HG03469 (cell line): Measurements from ENCODE around the gene PDE1C.
A peak's percentile ranks its signal among the peaks of the same experiment; 100 is the strongest.

Source experiments
- ATAC-seq: cut with Tn5 transposase; IDR thresholded peaks from one replicate; pipeline ENCODE4 v1.9.1; 2021; ENCODE audit warnings: mild to moderate bottlenecking, moderate library complexity, moderate number of reproducible peaks; ENCODE audit not compliant: unreplicated experiment

PDE1C gene

DNA sequence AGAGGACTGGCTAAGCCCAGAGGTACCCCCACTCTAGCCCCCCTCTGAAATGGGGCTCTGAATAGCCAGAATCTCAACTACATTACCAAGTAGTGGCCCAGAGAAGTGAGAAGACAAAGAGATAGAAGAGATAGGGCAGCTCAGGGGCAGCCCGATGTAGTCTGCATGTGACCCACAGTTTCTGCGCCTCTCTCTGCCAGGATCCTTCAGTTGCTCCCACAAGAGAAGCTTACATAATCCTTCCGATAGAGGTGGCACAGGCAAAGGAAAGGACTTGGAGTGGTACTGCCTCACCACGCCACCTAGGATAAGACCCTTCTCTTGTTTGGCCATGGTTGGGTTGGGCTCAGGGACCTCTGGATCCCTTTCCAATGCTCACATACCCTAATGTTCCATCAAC, 5.4 kb upstream of the PDE1C start:
- no peak for ATAC-seq

DNA sequence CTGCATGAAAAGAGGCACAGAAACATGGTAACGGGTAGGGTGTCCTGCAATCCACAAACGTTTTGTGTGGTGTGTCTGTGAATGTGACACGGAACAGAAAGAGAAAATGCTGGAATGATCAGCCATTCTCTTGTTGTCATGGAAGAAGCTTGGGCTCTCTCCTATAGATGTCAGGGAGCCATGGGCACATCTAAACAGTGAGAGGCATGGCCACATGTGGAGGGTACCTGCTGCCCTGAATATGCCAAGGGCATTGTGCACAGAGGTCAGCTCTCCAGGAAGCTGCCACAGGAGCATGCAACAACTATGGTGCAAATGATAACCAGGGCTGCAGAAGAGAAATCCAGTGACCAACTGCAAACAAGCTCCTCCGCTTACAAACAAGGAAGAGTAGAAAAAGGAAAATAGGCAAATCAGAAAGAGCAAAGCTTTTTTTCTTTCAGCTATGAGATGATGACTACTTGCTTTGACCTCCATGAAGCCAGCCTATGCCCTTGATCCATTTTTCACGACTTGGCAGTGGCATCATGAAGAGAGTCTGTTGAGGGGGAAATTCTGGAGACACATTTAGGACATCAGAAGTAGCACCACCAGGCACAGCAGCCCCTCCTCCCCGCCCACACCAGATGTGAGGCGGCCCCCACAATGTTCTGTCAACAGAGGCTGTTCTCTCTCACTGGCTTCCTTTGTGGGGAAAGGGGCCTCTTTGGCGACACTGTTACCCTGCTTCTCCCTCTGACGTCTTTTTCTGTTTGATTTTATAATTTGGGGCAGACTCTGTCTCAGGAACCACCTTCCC, 4.8 kb upstream of the PDE1C start:
- no peak for ATAC-seq

DNA sequence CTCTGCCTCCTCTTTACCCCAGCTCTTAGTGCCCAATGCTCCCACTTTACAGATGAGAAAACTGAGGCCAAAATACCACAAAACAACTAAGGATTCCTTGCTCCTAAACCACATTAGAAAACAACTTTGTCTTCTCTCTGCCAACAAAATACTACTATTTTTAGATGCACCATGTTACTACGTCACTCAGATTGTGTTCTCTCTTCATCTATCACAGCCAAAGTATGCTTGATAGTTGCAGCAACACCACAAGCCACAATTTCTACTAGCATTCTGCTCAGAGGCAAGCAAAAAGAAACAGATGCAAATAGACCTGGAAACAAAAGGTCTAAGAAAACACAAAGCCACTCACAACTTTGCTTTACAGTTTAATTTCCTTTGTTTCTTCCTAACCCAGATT, 3.3 kb upstream of the PDE1C start:
- ATAC-seq, result no peak

DNA sequence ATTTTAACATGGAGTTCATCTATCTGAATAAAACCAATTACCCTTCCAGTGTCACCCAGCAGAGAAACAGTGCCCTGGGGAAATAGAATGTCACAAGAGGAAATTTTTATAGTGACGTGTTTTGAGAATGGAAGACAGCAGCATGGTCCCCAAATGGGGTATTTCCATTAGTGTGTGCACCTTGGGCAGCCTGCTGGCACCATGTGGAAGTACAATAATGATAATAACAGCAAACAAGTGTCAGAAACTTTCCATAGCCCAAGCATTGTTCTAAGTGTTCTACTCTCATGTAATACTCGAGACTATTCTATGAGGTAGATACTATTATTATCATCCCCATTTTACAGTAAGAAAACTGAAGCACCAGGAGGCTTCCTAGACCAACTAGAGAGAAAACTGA, 2.2 kb upstream of the PDE1C start:
- no peak for ATAC-seq

DNA sequence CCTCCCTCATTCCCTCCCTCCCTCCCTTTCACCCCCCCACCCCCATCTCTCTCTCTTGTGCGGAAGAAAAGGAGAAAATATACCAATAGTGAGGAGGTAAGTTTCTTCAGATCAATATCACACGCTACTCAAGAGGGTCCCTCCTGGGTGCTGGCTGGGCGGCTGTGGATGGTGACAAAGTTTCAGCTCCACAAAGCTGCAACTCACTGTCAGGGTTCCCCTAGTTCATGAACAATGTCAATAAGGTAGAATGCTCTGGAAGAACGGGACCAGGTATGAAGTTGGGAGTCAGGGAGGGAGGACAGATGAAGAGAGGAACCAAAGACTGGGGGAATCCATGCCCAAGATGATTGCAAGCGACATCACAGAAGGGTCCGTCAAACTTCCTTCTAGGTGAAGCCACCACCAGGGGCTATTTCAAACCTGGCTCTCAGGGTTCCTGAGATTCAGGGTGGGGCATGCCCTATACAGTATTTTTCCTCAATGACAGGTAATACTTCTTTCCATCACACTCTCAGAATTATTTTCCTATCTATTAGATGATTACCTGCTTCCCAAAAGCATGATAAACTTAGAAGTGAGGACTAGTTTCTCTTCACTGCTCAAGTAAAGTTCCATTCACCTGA, 1.4 kb upstream of the PDE1C start:
- ATAC-seq, result no peak

DNA sequence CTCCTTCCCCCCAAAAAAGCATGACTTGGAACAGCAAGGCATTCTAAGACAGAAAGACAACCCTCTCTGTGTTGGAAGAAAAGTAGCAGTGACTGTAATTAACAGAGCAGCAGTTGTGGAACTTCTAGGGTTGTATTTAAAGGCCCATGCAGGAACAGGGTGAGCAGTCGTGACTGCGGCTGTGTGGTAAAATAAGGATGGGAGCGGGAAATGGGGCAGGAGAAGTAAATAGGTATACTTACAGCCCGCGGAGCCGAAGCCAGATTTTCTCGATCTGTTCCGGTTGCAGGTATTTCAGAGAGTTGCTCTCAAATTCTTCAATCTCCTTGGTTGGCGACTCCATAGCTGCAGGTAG, 179 bp downstream of the PDE1C start:
- no peak for ATAC-seq

DNA sequence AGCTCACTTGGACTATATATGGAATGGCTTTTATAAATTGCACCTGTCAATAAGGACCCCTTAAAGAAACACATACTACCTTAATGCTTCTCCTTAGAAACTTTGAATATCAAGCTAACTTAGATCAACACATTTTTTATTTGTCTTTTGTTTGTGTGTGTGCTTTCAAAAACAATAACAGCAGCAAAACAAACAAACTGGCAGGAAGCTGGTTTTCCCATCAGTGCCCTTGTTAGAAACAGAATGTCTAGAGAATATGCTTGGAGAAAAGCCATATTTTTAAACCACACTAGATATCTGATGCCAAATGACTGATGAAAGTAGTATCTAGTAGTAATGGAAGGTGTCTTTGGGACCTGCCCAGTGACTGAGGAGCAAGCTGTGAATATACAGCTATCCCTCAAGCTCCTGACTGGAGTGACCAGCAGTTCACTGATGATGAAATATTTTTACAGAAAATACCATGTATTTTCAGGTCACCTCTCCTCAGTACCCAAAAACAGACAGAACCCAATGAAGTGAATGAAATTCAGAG, 1.0 kb downstream of the PDE1C start:
- ATAC-seq, result no peak

DNA sequence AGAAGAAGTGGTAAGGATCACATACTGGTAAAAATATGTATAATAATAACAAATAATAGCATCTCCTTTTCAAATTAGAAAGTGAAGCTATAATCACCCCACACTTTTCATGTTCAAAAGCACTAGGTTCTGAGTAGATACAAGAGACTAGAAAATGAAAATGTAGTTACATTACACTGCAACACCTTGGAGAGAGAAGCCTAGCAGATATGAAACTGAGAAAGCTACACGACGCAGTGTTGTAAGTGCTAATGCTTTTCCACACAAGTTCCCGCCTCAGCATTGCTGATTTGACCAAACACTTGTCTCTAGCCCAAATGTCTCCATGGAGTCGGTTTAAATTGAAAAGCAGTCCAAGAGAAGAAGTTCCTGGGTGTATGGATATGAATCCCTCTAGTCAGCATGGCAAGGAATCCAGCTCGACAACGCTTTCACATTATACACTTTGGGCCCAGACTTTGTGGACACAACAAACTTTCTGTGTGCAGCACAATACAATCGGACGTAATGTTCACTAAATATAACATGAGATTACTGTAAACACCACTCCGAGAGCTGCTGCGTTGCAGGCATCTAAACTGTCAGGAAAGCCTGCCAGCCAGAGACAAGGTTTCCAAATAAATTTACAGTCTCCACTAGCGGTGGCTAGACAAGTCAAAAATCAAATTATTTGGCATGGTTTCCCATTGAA, 1.7 kb downstream of the PDE1C start:
- no peak for ATAC-seq

DNA sequence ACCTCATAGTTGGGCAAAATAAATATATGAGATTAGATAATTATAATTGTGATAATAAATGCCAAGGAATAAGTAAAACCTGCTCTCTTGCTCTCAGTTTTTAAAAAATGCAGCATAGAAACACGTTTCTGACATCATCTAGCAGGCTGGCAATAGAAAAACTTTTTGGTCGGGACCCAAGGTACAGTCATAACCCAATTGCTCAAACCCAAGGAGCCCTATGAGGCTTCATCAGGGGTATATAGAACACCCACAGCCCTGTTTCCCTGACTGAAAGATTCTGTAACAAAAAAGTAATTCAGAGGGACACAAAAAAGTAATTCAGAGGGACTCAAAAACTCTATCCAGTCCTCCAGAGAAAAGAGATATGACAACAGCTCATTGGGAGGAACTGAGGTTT, 3.8 kb downstream of the PDE1C start:
- ATAC-seq, result no peak

DNA sequence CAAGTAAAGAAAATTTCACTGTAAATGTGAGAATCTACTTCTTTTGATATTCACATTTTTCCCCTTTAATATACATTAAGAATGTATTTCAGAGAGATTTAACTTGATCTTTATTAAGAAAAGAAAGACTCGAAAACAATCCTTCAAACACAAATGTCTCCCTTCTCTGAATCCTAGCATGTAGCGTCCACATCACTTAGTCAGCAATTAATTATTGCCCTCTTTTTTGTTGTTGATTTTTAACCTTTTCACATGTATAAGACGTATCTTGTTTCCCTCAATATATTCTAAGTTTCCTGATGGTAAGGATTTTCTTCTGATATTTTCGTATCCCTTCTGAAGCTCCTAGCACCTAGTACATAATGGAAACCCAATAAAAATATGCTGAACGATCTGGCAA, 6.6 kb downstream of the PDE1C start:
- no peak for ATAC-seq

DNA sequence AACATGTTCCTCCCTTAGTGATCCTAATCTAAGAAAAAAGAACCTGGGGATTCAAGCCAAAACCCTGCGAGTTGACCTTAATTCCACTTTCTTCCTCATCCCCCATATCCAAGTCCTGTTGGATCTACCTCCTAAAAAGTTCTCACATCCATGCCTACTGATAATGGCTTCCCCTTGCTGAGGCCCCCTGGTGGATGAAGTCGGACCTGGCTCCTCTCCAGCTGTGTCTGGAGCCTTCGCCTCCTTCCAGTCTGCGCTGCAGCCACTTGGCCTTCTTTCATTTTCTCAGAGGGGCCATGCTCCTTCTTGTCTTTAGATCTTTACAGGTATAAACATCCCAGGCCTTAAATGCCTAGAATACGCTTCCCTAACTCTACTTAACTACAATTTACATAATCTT, 8.1 kb downstream of the PDE1C start:
- no peak for ATAC-seq

DNA sequence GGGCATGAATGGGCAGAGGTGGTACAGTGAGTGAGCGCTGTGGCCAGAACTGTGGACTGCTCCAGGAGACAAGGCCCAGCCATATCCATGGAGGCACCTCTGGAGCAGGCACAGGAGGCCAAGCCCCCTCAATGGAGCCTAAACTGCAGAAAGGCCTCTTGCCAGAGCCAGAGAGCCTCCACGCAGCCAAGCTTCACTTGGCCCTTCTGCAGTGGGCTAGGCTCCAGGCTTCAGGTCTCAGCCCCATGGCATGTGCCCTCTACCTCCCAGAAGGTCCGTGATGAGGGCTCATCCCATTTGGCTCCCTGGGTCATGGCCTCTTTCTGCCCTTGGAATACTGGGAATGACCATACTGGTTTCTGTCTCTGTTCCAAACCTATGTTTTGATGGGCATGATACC, 8.9 kb downstream of the PDE1C start:
- no peak for ATAC-seq

DNA sequence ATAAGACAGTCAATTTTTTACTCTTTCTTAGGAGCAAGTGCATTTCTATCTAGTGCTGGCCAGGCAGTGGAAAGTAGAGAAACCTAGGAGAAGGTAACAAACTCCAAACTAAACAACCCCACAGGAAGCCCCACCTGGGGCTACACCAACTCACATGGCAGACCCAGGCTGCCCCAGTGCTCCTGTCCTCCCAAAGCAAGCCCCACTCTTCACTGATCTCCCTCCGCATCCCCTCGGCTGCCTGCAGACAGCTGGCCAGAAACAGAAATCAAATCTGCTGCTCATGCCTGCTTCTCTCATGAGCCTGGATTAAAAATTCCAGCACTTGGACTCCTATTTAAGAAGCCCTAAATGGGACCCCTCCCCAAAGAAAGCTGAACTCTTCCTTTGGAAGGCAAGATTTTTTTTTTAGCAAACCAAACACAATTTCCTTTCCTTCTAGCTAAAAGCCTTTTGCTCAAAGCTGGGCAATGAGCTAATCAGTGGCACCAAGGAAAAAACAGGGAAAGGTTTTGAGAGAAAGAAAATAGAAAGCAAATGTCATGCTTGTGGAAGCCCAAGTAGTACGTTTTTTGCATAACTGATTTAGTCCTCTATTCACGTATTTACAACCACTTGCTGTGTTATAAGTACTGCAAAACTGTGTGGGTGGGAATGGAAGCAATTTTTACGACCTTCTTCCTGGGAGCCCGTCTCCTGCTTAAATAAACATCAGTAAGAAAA, 10.8 kb downstream of the PDE1C start:
- no peak for ATAC-seq

DNA sequence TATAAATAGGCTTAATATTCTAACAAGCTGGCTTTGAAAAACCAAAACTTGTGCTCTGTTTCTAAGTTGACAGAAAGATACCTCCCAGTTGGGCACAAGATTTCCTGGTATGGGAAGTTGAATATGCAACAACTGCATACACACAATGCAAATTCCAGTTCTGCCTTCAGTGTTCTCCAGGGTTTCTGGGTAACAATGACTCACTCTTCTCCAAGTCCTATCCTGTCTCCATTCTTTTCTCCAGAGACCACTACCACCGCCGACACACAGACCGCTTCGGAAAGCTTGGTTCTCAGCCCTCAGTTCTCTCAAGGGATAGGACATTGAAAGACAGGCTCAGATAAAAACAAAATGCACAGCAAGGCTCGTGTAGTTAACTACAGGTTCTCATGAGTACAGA, 12.2 kb downstream of the PDE1C start:
- no peak for ATAC-seq

DNA sequence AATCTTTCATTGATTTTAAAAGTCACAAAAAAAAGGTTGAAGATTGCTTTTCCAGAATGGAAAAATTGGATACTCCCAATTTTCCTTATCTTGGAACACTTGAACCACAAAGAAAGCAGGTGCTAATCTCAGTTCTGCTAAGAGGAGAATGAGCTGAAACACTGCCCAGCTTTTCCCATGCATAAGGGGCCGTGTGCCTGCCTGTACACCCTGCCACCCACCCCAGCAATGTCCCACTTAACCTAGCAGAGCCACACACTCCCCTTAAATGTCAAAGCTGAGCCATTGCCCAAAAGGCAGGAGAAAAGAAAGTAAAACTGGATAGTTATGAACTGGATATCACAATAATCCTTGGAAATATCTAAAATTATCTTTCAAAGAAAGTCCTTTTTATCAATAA, 13.4 kb downstream of the PDE1C start:
- no peak for ATAC-seq

DNA sequence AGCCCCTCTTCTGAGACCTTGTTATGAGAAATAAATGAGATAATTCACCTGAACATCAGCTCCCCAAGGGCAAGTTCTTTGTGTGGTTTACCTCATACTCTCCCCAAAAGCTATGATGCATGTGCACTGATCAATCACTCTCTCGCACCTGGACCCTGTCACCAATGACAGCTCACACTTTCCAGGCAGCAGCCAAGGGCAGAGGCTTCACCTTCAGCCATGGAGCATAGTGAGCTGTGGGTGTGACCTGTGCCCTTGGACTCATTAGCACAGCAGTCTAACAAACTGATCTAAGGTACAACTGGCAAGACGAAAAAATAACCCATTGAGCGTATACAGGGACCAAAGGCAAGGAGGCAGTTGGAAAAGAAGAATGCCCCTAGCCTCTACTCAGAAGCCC, 17.0 kb downstream of the PDE1C start:
- ATAC-seq, result no peak

DNA sequence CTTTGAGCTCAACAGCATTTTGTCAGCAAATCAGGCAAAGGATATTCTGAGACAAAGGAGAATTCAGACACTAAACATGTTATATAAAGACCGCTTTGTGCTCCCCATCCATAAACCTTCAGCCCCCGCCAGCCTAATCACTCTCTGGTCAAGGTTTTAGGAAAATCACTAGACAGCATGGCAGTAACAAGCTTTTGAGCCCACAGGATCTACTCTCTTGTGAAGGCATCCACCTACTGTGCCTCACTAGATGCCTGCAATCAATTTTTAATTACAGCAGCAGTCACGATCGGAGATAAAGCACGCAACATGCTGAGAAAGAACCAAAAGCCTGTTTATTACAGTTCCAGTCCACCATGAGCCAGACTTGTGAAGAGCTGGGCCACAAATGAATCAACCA, 19.1 kb downstream of the PDE1C start:
- ATAC-seq, result no peak

DNA sequence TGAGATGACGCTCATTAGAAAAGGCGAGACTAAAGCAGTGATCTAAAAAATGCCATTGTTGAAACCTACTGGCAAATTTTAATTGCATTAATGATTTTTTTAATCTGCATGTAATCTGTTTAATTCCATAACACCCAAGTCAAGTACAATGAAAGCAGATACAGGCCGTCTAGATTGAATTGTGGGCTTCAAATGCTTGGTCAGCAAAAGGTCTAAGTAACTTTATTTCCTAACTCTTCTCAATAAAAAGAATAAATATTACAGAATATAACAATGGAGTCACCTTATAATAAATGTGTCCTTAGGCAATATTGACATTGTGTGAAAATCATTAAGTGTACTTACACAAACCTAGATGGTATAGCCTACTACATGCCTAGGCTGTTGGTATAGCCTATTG, 20.6 kb downstream of the PDE1C start:
- ATAC-seq, result no peak

DNA sequence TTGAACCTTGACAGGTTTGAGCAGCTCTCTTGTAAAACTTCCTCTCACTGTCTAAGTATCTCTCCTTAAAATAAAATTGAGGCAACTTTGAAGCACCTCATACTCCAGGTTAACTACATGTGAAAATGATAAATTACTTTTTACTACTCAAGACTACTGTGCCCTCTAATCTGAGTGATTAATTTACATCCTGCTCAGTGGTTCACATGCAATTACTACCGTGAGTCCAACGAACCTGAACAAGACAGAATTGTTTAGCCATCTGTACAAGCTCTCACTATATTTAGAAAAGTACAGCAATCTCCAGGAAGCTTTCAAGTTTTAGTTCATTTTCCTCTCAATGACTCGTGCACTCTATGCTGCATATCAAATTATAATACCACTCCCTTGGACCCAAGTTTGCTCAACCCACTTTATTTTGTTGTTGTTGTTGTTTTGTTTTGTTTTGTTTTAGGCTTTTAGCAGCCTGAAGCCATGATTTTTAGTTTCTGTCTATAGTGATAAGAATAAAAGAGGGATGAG, 21.2 kb downstream of the PDE1C start:
- ATAC-seq, result peak; percentile 54

DNA sequence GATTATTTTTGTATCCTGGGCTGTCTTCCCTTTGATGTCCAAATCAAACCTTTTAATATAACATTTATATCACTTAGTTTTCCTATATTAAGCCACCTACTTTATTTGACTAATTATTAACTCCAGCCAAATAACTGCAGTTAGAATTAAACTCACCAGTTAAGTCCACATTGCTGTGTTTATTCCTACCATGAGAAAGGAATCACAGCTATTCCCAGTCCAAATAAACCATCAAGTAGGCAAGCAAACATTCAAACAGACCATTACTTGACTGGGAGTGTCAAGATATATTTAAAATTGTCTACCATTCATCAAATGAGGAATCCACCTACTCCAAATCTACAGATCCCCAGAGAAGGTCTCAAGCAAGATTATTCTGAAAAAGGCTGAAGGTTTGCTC, 22.4 kb downstream of the PDE1C start:
- ATAC-seq, result no peak

DNA sequence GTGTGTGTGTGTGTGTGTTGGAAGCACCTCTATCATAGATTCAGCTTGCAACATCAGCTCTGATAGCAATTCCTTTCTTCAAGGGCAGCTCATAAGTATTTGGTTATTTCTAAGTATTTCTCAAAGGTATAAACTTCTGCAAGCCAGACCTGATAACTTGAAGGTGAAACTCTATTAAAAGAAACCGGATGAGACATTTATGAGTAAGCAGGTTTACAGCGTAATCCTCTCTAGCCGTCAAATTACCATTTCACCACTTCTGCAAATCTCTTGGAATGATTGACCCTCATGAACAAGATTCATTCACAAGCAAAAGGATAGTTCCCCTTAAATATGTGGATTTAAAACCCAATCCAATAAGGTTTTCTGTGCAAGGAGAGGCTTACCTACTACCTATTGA, 23.1 kb downstream of the PDE1C start:
- no peak for ATAC-seq
